ENCODE data around the gene BICD1.

Gene BICD1

GRCh38 chr12:32261638-32262037 is 155.0 kb downstream of the BICD1 start:
- Histone ChIP-seq H3K27ac (no peak overlapping the region), H3K36me3 (ENCODE audit: insufficient read depth) (no peaks in the 10 kb centered on the region), H3K79me2 (ENCODE audit: insufficient read depth, low read depth) (no peaks in the 10 kb centered on the region), H3K9ac (no peak overlapping the region), H2AFZ (ENCODE audit: low read depth) (no peak overlapping the region), H3K4me1 (ENCODE audit: low read depth, poor library complexity, severe bottlenecking) (peaks cover 15% of the 10 kb centered on the region), H4K20me1 (ENCODE audit: insufficient read depth) (no peaks in the 10 kb centered on the region), H3K4me3 (IDR thresholded peaks at IDR 0.05; ENCODE audit: insufficient read depth, low read depth, low read length) (no peak overlapping the region), H3K4me2 (no peak overlapping the region), H3K27me3 (ENCODE audit: insufficient read depth, low read depth) (no peaks in the 10 kb centered on the region)
- TF ChIP-seq CTCF (conservative IDR thresholded peaks at IDR 0.05; ENCODE audit: low read depth, low read length) = 0 out of 2 replicates have a peak, but pooled peaks have one; percentile 33

DNA sequence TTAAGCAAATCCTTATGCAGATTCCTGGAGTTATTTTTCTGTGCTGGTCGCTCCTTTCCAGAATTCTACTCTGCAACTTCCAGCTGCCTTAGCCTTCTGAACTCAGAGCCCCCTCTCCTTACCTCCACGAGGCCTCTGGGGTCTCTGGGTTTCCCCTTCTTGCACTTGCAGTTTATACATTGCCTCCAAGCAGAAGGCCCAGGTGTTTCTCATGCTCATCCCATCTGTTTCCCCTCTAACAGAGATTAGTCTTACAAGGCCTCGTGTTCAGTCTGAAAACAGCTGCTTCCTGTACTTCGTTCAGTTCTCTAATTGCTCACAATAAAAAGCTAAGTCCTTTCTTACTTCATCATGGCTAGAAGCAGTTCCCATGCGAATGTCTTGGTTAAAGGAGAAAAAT is 158.3 kb downstream of the BICD1 start:
- Histone ChIP-seq H3K79me2 (ENCODE audit: insufficient read depth, low read depth) (no peaks in the 10 kb centered on the region), H3K27ac (no peak overlapping the region), H2AFZ (ENCODE audit: low read depth) (no peak overlapping the region), H3K4me3 (IDR thresholded peaks at IDR 0.05; ENCODE audit: insufficient read depth, low read depth, low read length) (no peak overlapping the region), H4K20me1 (ENCODE audit: insufficient read depth) (no peaks in the 10 kb centered on the region), H3K36me3 (ENCODE audit: insufficient read depth) (no peaks in the 10 kb centered on the region), H3K9ac (no peak overlapping the region), H3K27me3 (ENCODE audit: insufficient read depth, low read depth) (no peaks in the 10 kb centered on the region), H3K4me2 (no peak overlapping the region; the same call in 1 of the 2 replicates), H3K4me1 (ENCODE audit: low read depth, poor library complexity, severe bottlenecking) (peaks cover 10% of the 10 kb centered on the region)
- TF ChIP-seq CTCF (conservative IDR thresholded peaks at IDR 0.05; ENCODE audit: low read depth, low read length) = no peak

- TF ChIP-seq CTCF (conservative IDR thresholded peaks at IDR 0.05; ENCODE audit: low read depth, low read length) = no peak
- Histone ChIP-seq H3K27ac (no peak overlapping the region), H3K36me3 (ENCODE audit: insufficient read depth) (no peaks in the 10 kb centered on the region), H4K20me1 (ENCODE audit: insufficient read depth) (no peaks in the 10 kb centered on the region), H3K79me2 (ENCODE audit: insufficient read depth, low read depth) (no peaks in the 10 kb centered on the region), H3K4me2 (no peak overlapping the region), H3K4me1 (ENCODE audit: low read depth, poor library complexity, severe bottlenecking) (peaks cover 14% of the 10 kb centered on the region), H3K4me3 (IDR thresholded peaks at IDR 0.05; ENCODE audit: insufficient read depth, low read depth, low read length) (no peak overlapping the region), H2AFZ (ENCODE audit: low read depth) (no peak overlapping the region), H3K27me3 (ENCODE audit: insufficient read depth, low read depth) (no peaks in the 10 kb centered on the region), H3K9ac (no peak overlapping the region)
These were observed 158.8 kb downstream of the BICD1 start for GRCh38 chr12:32265456-32265855.

DNA sequence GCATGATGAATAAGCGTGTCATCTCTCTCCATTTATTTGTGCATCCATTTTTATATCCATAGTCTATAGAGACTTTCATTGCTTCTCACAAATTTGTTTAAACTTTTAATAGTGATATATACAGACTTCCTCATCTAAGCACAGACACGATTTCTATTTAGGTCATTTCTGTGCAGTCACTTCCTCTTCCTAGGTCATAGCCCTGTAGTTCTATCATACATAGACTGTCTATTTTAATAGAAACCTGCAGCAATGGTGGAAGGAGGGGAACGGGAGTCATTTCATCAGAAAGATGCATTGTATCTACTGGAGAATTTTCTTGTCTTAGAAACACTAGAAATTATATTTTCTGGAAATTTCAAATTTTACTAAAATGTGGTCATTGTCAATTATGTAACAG is 159.3 kb downstream of the BICD1 start:
- H2AFZ ChIP-seq (ENCODE audit: low read depth) = no peak overlapping the region
- peaks cover 19% of the 10 kb centered on the region for H3K4me1 ChIP-seq (ENCODE audit: low read depth, poor library complexity, severe bottlenecking)
- H3K27ac ChIP-seq = no peak overlapping the region
- no peak overlapping the region for H3K4me2 ChIP-seq
- H3K79me2 ChIP-seq (ENCODE audit: insufficient read depth, low read depth) = no peaks in the 10 kb centered on the region
- TF ChIP-seq CTCF (conservative IDR thresholded peaks at IDR 0.05; ENCODE audit: low read depth, low read length) = no peak
- no peak overlapping the region for H3K9ac ChIP-seq
- H3K27me3 ChIP-seq (ENCODE audit: insufficient read depth, low read depth) = no peaks in the 10 kb centered on the region
- H3K36me3 ChIP-seq (ENCODE audit: insufficient read depth) = no peaks in the 10 kb centered on the region
- no peak overlapping the region for H3K4me3 ChIP-seq (IDR thresholded peaks at IDR 0.05; ENCODE audit: insufficient read depth, low read depth, low read length)
- no peaks in the 10 kb centered on the region for H4K20me1 ChIP-seq (ENCODE audit: insufficient read depth)

Measured in KMS-11 (cell line).